Stimulated activated naive CD4-positive, alpha-beta T cell treated with Interleukin-2 at 50 U/mL for 16 hours (primary cell): Measurements from ENCODE around the gene MED28.
"Not testable (repeated sequence)": the region's sequence is repeated elsewhere in the genome, so short reads cannot be mapped to it uniquely, and the experiment has no call there.

Experiments
- DNase-seq: peaks from one replicate; lab custom pipeline; 2025; lab: John Stamatoyannopoulos, UW

MED28 gene

GRCh38 chr4:17614416-17615299 is at the start of gene MED28:
Gene MED28, plus strand, starts transcription at chr4:17614641. Its CDS starts 14 bp downstream, at chr4:17614655.
- DNase-seq = peak; percentile 94

GRCh38 chr4:17565846-17566245 is 48.6 kb upstream of the MED28 start:
- DNase-seq = no peak

- DNase-seq = no peak
These were observed 47.2 kb upstream of the MED28 start for GRCh38 chr4:17567271-17567670.

- no peak for DNase-seq
These were observed 40.2 kb upstream of the MED28 start for GRCh38 chr4:17574206-17574605.

GRCh38 chr4:17575177-17575576 is 39.3 kb upstream of the MED28 start:
- DNase-seq = not testable (repeated sequence)

GRCh38 chr4:17576932-17577664 is 37.3 kb upstream of the MED28 start, which contains the start of gene LAP3:
Gene LAP3, plus strand, starts transcription at chr4:17577198. Its CDS starts 268 bp downstream, at chr4:17577466.
- DNase-seq = peak; percentile 95

- DNase-seq = peak; percentile 22
These were observed 36.6 kb upstream of the MED28 start for GRCh38 chr4:17577665-17578481.

- DNase-seq = peak; percentile 3
These were observed 36.0 kb upstream of the MED28 start for GRCh38 chr4:17578482-17578891.

GRCh38 chr4:17580969-17581368 is 33.5 kb upstream of the MED28 start:
- DNase-seq = no peak

GRCh38 chr4:17583276-17583675 is 31.2 kb upstream of the MED28 start:
- DNase-seq = no peak

- DNase-seq = no peak
These were observed 30.5 kb upstream of the MED28 start for GRCh38 chr4:17583941-17584340.

- no peak for DNase-seq
These were observed 29.8 kb upstream of the MED28 start for GRCh38 chr4:17584521-17585213.

GRCh38 chr4:17587094-17587822 is 27.2 kb upstream of the MED28 start:
- no peak for DNase-seq

- DNase-seq = no peak
These were observed 25.1 kb upstream of the MED28 start for GRCh38 chr4:17589355-17589754.

- no peak for DNase-seq
These were observed 18.9 kb upstream of the MED28 start for GRCh38 chr4:17595471-17596005.

- no peak for DNase-seq
These were observed 16.9 kb upstream of the MED28 start for GRCh38 chr4:17597517-17597916.

- no peak for DNase-seq
These were observed 14.6 kb upstream of the MED28 start for GRCh38 chr4:17599826-17600225.

GRCh38 chr4:17605236-17605635 is 9.2 kb upstream of the MED28 start:
- DNase-seq = no peak

GRCh38 chr4:17613761-17614415 is 553 bp upstream of the MED28 start:
- DNase-seq = peak; percentile 1

- no peak for DNase-seq
These were observed 1.8 kb downstream of the MED28 start for GRCh38 chr4:17616283-17616682.
